ENCODE measurements around the gene SGMS2. TPM values are rescaled to one million over a fixed set of nuclear protein-coding genes. Genes with fewer than 3 reads are reported as not detected.

SGMS2 gene
- total and polyA plus RNA-seq, 11 donors, result 2.6 to 117 (median 29.8) TPM

DNA sequence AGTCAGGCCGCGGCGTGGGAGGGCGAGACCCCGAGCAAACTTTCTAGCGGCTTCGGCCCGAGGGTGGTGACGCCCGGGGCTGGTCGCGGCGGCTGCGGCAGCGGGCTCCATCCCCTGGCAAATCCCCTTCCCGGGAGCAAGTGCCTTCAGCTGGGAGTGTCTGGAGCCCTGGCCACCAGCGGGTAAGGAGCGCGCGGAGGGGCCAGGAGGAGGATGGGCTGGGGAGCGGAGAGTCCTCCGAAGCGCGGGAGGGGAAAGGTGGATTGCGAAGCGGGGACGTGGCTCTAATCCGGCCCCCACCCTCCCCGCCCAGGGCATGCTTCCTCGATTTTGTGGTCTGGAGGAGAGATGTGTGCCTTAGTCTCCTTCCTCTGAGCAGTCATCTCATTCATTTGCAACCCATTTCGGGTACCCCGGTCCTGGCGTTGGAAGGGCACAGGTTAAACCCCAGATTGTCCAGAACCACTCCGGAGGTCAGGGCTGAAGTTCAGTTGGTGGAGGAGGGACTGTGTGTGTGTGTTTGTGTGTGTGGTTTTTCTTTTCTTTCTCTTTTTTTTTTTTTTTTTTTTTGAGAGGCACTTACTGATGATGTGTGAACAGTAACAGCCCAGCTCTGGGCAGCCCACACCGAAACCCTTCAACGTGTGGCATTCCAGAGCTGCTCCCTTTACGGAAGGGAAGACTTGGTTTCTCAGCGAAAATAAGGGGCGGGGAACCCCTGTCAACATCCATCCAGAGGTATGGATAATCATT lies 516 bp downstream of the SGMS2 start:
- H3K27me3 ChIP-seq, result no peaks in the 10 kb centered on the region
- 1 to 3% (median 2%) methylated on average over 31 to 39 of the region's 39 CpGs for WGBS, 4 donors
- intact Hi-C loops (cut with DNase I), result loop anchor here in 8 of 10 donors (2.0 to 10.0 kb wide), 8 partner anchors 37 to 170 kb away; no protein-coding TSS in a partner anchor
- peaks cover 0 to 38% (median 13%) of the 10 kb centered on the region in 12 donors for H3K4me1 ChIP-seq
- ATAC-seq, result peak; percentile 34 to 66 (median 60)
- peak overlapping the region; percentile 65 to 96 (median 93) for H3K27ac ChIP-seq
- no peak for TF ChIP-seq POLR2A (IDR thresholded peaks at IDR 0.05)
- peak in 1 of 12 donors; percentile 3 for TF ChIP-seq CTCF (IDR thresholded peaks at IDR 0.05)
- DNase-seq, result peak; percentile 25 to 77 (median 50)
- no peaks in the 10 kb centered on the region for H3K36me3 ChIP-seq
- H3K4me3 ChIP-seq, result peak overlapping the region; percentile 64 to 93 (median 85)
- no peaks in the 10 kb centered on the region for H3K9me3 ChIP-seq

DNA sequence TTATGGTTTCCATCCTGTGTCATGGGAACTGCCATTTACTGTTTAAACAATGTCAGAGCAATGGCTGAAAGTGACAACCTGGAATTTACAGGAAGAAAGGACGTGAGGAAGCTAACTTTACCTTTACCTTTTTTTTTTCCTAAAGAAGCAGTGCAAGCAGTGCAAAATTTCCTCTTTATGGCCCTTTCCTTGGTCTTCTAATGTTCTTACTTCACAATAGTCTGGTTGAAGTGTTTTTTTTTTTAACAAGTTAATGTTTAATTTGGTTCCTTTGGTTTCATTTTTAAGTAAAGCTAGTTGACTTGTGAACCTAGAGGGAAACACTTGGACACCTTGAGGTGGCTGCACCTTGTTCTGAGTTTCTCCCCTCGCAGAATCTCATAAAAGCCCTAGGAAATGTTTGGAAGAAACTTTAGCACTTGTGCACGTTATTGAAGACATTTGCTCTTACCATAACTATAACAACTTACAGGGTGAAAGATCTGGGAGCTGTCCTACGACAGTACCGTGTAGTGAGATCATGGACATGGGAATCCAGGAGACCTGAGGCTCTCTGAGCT lies 1.8 kb downstream of the SGMS2 start:
- peak overlapping the region in 11 of 12 donors; percentile 6 to 96 (median 94) for H3K27ac ChIP-seq

GRCh38 chr4:107828315-107829090 lies 3.8 kb downstream of the SGMS2 start:
- peaks cover 0 to 48% (median 18%) of the 10 kb centered on the region in 12 donors for H3K4me1 ChIP-seq
- WGBS, 4 donors, result 79 to 87% (median 82%) methylated on average over 6 of the region's 6 CpGs
- intact Hi-C loops (cut with DNase I), result loop anchor here in 7 of 10 donors (5.0 to 10.0 kb wide), 6 partner anchors 34 to 166 kb away; no protein-coding TSS in a partner anchor

More for the DNA sequence above, 1.8 kb downstream of the SGMS2 start:
- 47 to 59% (median 58%) methylated on average over 5 of the region's 5 CpGs for WGBS, 4 donors
- intact Hi-C loops (cut with DNase I), result loop anchor here in 7 of 10 donors (5.0 to 10.0 kb wide), 6 partner anchors 36 to 168 kb away; no protein-coding TSS in a partner anchor
- ATAC-seq, result no peak
- H3K27me3 ChIP-seq, result no peaks in the 10 kb centered on the region
- peaks cover 0 to 44% (median 17%) of the 10 kb centered on the region in 12 donors for H3K4me1 ChIP-seq
- TF ChIP-seq POLR2A (IDR thresholded peaks at IDR 0.05) (no peak), CTCF (IDR thresholded peaks at IDR 0.05) (no peak)
- H3K36me3 ChIP-seq, result no peaks in the 10 kb centered on the region
- no peak for DNase-seq
- H3K4me3 ChIP-seq, result peak overlapping the region in 9 of 12 donors; percentile 76 to 93 (median 86)
- H3K9me3 ChIP-seq, result no peaks in the 10 kb centered on the region

More at GRCh38 chr4:107828315-107829090, 3.8 kb downstream of the SGMS2 start:
- Histone ChIP-seq H3K36me3 (no peaks in the 10 kb centered on the region), H3K9me3 (peaks cover 0 to 2% (median 0%) of the 10 kb centered on the region in 12 donors), H3K27ac (peak overlapping the region in 1 of 12 donors; percentile 95), H3K27me3 (no peaks in the 10 kb centered on the region), H3K4me3 (no peak overlapping the region)
- ATAC-seq (no peak), DNase-seq (no peak)
- TF ChIP-seq CTCF (IDR thresholded peaks at IDR 0.05) (no peak), POLR2A (IDR thresholded peaks at IDR 0.05) (no peak)
